Chondrocyte (in vitro differentiated cells): ENCODE results near the gene PHLDA2. TPM values are rescaled to one million over a fixed set of nuclear protein-coding genes. Genes with fewer than 3 reads are reported as not detected.

Experiments
- DNase-seq: peaks from one replicate; pipeline ENCODE4 v3.0.0; 2021; ENCODE audit warnings: mixed read lengths, low spot score
- H3K27ac Mint-ChIP-seq: one replicate; pipeline ENCODE4 v1.8.0; 2021; ENCODE audit warnings: mild to moderate bottlenecking, moderate library complexity, mixed read lengths; ENCODE audit not compliant: unreplicated experiment
- H3K27me3 Mint-ChIP-seq: 2 replicates; pipeline ENCODE4 v1.8.0; 2021; ENCODE audit warnings: low read depth, mixed read lengths
- H3K36me3 Mint-ChIP-seq: 2 replicates; pipeline ENCODE4 v1.8.0; 2021; ENCODE audit warnings: low read depth, mixed read lengths
- H3K4me1 Mint-ChIP-seq: 2 replicates; pipeline ENCODE4 v1.8.0; 2021; ENCODE audit warnings: low read depth, mild to moderate bottlenecking, mixed read lengths
- H3K4me3 Mint-ChIP-seq: one replicate; pipeline ENCODE4 v1.8.0; 2021; ENCODE audit warnings: mild to moderate bottlenecking, moderate library complexity, mixed read lengths; ENCODE audit not compliant: unreplicated experiment
- H3K9me3 Mint-ChIP-seq: 2 replicates; pipeline ENCODE4 v1.8.0; 2021; ENCODE audit warnings: low read depth, mixed read lengths
- CTCF ChIP-seq: fragments of 200-600 bp; sonication (generic); IDR thresholded peaks from 2 replicates; pipeline ENCODE4 v1.5.0; 2021; ENCODE audit warnings: antibody characterized with exemption, mild to moderate bottlenecking, moderate library complexity
- total RNA-seq: library from RNA; stranded (reverse); gene quantifications from 3 replicates; pipeline ENCODE4 v1.2.1, GENCODE V29; 2021

Gene PHLDA2
- total RNA-seq, 1 donor from 2014 or later, result 64.4 TPM

- no peak for TF ChIP-seq CTCF
- Mint-ChIP-seq H3K27ac (no peak overlapping the region), H3K4me3 (no peak overlapping the region), H3K9me3 (peaks cover 9% of the 10 kb centered on the region), H3K4me1 (peaks cover 13% of the 10 kb centered on the region), H3K27me3 (no peaks in the 10 kb centered on the region), H3K36me3 (peaks cover 8% of the 10 kb centered on the region)
- no peak for DNase-seq
Observed at GRCh38 chr11:2904153-2905052, 24.8 kb downstream of the PHLDA2 start.

- Mint-ChIP-seq H3K9me3 (peaks cover 9% of the 10 kb centered on the region), H3K27ac (no peak overlapping the region), H3K4me1 (peaks cover 21% of the 10 kb centered on the region), H3K36me3 (peaks cover 8% of the 10 kb centered on the region), H3K27me3 (no peaks in the 10 kb centered on the region), H3K4me3 (peak overlapping the region; percentile 30)
- DNase-seq, result no peak
- TF ChIP-seq CTCF, result no peak
Observed at GRCh38 chr11:2903672-2904011, 25.6 kb downstream of the PHLDA2 start.

- Mint-ChIP-seq H3K36me3 (peaks cover 8% of the 10 kb centered on the region), H3K4me3 (peak overlapping the region; percentile 67), H3K27me3 (no peaks in the 10 kb centered on the region), H3K27ac (no peak overlapping the region), H3K9me3 (peaks cover 9% of the 10 kb centered on the region), H3K4me1 (peaks cover 27% of the 10 kb centered on the region)
- TF ChIP-seq CTCF, result peak; percentile 9
- DNase-seq, result no peak
Observed at GRCh38 chr11:2902784-2903671, 26.2 kb downstream of the PHLDA2 start.

GRCh38 chr11:2901854-2902783 is 27.1 kb downstream of the PHLDA2 start:
- H3K27ac Mint-ChIP-seq, result peak overlapping the region; percentile 32

More at GRCh38 chr11:2901854-2902783, 27.1 kb downstream of the PHLDA2 start:
- Mint-ChIP-seq H3K4me3 (peak overlapping the region; percentile 67), H3K4me1 (peaks cover 28% of the 10 kb centered on the region), H3K27me3 (no peaks in the 10 kb centered on the region), H3K36me3 (peaks cover 8% of the 10 kb centered on the region), H3K9me3 (peaks cover 6% of the 10 kb centered on the region)
- no peak for TF ChIP-seq CTCF
- no peak for DNase-seq
